HG03521 (cell line): ENCODE measurements around the gene TSPEAR.
"Not testable (repeated sequence)": the region's sequence is repeated elsewhere in the genome, so short reads cannot be mapped to it uniquely, and the experiment has no call there.

Experiments used
- ATAC-seq: cut with Tn5 transposase; IDR thresholded peaks from one replicate; pipeline ENCODE4 v1.9.1; 2021; ENCODE audit warnings: mild to moderate bottlenecking, moderate library complexity; ENCODE audit not compliant: unreplicated experiment

TSPEAR gene

GRCh38 chr21:44510508-44511218 lies 200.7 kb downstream of the TSPEAR start:
- no peak for ATAC-seq

DNA sequence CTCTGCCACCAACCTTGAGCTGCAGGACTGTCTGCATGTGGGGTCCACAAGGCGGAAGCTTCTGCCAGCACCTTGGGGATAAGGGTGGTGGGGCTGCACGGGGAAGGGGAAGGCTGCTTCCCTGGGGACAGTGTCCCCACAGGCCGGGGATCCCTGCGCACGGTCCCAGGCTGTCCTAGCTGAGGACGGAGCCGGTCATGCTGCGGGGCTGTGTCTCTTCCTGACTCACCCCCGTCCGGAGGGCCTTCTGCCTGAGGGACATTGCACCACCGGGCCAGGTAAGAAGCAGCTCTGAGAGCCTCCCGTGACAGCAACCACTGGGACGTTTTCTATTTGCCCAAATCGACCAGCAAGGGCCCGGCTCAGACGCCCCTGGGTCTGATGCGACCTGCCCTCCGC lies 201.3 kb downstream of the TSPEAR start:
- no peak for ATAC-seq

DNA sequence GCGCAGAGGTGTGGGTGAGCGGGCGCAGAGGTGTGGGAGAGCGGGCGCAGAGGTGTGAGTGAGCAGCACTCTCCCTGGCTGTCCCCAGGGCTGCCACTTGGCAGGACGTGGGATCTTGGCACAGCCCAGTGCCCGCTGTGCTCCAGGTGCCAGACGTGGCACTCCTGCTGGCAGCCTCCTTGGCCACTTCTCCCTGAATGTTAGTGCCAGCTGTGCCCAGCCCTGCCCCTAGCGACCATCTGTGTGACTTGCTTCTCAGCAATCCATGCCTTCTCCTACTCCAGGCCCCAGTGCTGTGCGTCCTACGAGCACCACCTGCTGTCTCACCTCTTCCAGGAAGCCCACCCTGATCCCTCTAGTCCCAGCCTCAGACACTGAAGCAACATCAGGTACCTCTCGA lies 201.8 kb downstream of the TSPEAR start:
- ATAC-seq, result no peak

GRCh38 chr21:44508711-44509445 lies 202.5 kb downstream of the TSPEAR start:
- ATAC-seq, result no peak

DNA sequence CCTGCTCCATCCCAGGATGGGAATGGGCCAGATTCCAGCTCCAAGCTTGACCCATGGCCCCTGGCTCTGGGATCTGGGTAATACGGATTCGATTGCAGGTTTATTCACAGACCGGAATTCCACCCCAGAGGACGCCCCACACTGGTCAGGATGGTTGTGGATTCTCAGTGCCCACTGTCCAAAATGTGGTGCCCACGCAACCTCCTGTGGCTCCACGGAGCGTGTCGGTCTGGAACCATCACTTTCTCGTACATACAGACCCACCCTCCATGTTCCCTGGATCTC lies 203.0 kb downstream of the TSPEAR start:
- ATAC-seq, result no peak

DNA sequence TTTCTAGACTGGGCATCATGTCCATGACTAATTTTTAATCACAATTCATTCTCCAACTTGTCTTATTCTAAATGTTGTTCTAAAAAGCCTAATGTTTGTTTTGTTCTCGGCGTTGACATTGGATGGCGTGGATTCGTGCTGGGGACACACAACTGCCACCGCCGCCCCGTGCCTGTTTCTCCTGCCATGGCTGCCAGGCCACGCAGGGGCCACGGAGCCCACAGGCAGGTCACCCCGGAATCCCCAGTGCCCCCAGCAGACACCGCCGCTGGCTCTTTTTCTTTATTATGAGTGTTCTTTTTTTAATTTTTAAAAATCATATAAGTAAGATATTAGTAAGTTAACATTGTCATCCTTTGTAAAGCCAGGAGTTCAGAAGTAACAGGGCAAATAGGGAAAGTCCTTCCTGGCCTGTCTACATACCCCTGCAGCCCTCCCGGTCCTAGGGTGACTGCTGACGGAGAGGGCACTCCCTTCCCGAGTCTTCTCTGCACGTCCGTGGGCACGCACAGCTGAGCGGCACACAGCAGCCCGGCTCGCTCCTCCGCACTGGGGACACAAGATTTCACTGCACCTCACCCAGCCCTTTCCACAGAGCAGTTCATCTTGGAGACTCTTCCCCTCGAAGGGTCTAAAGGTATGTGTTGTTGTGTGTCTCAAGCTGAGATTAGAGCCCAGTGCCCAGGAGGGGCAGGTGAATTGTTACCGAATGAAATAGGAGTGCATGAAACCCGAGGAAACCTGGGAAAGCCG lies 203.5 kb downstream of the TSPEAR start:
- no peak for ATAC-seq

- ATAC-seq, result no peak
These were observed 204.8 kb downstream of the TSPEAR start for GRCh38 chr21:44506279-44507255.

GRCh38 chr21:44505673-44506278 lies 205.6 kb downstream of the TSPEAR start:
- no peak for ATAC-seq

GRCh38 chr21:44503901-44504399 lies 207.4 kb downstream of the TSPEAR start:
- no peak for ATAC-seq

DNA sequence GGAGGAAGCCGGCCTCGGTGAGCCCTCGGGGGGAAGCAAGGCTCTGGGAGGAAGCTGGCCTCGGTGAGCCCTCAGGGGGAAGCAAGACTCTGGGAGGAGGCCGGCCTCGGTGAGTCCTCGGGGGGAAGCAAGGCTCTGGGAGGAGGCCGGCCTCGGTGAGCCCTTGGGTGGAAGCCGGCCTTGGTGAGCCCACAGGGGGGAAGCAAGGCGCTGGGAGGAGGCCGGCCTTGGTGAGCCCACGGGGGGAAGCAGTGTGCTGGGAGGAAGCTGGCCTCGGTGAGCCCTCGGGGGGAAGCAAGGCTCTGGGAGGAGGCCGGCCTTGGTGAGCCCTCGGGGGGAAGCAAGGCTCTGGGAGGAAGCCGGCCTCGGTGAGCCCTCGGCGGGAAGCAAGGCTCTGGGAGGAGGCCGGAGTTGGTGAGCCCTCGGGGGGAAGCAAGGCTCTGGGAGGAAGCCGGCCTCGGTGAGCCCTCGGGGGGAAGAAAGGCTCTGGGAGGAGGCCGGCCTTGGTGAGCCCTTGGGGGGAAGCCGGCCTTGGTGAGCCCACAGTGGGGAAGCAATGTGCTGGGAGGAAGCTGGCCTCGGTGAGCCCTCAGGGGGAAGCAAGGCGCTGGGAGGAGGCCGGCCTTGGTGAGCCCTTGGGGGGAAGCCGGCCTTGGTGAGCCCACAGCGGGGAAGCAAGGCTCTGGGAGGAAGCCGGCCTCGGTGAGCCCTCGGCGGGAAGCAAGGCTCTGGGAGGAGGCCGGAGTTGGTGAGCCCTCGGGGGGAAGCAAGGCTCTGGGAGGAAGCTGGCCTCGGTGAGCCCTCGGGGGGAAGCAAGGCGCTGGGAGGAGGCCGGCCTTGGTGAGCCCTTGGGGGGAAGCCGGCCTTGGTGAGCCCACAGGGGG lies 208.1 kb downstream of the TSPEAR start:
- not testable (repeated sequence) for ATAC-seq

DNA sequence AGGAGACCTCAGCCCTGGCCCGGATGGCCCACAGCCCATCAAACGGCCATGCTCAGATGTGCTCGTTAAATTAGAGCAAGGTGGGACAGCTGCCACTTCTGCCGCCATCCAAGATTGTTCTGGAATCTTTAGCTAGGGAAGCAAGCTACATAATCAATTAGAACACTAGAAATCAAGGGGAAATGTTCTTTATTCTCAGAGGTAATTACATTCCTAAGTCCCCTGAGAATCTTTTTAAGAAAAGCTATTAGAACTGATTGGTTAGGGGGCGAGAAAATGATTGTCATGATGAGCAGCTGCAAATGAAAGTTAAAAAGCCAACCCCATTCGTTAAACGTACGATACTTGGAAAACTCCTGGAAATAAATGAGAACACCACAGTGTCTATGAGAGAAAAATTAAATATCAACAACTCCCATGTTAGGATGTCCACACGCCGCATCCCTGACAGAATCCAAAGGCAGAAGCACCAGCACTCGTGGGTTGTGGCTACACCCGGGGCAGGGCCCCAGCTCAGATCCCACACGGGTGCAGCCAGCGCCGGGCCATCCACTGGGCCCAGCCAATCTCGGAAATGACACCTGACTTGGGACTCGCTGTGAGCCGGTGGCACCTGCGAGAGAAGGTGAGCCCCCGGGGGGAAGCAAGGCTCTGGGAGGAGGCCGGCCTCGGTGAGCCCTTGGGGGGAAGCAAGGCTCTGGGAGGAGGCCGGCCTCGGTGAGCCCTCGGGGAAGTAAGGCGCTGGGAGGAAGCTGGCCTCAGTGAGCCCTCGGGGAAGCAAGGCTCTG lies 209.0 kb downstream of the TSPEAR start:
- no peak for ATAC-seq

DNA sequence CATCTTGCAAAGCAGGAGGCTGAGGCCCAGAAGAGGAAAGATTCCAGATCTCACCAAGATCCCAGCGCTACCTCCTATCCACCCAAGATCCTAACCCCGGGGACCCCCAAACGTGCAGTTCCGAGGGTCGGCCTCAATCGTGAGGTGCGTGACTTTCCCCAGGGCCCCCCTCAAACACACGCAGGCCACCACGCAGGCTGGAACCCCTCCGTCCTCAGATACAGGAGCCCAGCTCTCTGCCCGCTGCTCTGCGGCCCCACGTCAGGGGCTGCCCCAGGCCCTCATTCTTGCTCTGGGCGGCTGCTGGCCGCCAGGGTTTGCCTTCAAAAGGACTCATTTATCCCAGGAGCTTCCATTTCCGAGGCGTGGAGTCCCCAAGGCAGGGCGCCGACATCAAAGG lies 211.3 kb downstream of the TSPEAR start:
- no peak for ATAC-seq

DNA sequence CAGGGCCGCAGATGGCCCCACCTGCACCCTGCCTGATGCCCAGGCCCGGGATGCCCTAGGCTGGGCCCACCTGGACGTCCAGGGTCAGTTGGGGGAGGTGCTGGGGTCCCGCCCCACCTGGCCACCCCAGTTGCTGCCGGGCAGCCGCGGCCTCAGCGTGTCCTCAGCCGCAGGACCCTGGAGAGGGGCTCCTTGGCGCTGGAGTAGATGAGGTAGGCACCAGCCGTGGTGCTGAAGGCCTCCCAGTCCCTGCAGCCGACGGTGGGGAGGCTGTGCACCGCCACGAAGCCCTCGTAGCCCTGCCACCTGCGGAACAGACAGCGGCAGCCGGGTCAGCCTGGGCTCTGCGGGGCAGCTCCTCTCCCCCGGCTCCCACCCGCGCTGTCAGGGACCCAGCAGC lies 211.7 kb downstream of the TSPEAR start:
- ATAC-seq, result no peak

DNA sequence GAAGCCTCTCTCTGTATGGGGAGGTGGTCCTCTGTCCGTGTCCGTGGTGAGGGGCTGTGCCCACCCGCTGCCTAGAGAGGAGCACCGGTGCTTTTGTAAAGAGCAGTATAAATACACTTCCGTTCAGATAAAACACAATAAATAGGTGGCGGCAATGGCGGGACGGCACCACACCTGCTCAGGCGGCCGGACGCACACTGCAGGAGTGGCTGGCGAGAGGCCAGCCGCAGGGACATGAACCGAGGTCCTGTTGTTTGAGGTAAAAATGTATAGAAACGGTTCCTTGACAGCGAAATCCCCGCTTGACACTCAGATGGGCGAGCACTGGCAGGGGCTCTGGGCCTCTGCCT lies 212.2 kb downstream of the TSPEAR start:
- no peak for ATAC-seq

GRCh38 chr21:44498280-44499210 lies 212.8 kb downstream of the TSPEAR start:
- ATAC-seq, result no peak

DNA sequence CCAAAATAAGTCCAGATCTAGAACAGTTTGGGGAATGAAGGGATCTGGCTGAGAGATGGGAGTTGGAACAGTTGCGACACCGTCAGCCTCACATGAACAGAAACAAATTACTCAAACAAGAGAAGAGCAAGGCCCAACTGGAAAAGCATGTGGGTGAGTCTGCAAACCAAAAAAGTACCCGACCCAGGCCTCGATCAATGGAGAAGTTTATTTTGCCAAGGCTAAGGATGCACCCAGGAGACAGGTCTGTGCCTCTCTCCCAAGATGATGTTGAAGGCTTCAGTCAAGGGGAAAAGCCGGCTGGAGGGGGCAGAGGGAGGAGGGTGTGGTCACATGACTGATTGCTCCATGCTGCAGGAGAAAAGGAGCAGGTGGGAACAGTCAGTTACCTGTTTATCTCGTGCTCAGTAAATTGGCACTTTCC lies 213.7 kb downstream of the TSPEAR start:
- no peak for ATAC-seq
